HG02571 (cell line): Measurements from ENCODE around the gene SART1.
A peak's percentile ranks its signal among the peaks of the same experiment; 100 is the strongest.

Source experiments
- ATAC-seq: cut with Tn5 transposase; IDR thresholded peaks from one replicate; pipeline ENCODE4 v1.9.1; 2021; ENCODE audit warnings: mild to moderate bottlenecking, moderate library complexity; ENCODE audit not compliant: unreplicated experiment

SART1 gene

GRCh38 chr11:65961267-65962140 is at the start of gene SART1:
TSS of gene SART1 (plus strand) at chr11:65961734. CDS start at chr11:65961781, 47 bp downstream.
- ATAC-seq: peak; percentile 80

- no peak for ATAC-seq
These were observed 48.7 kb upstream of the SART1 start for GRCh38 chr11:65912845-65913244.

DNA sequence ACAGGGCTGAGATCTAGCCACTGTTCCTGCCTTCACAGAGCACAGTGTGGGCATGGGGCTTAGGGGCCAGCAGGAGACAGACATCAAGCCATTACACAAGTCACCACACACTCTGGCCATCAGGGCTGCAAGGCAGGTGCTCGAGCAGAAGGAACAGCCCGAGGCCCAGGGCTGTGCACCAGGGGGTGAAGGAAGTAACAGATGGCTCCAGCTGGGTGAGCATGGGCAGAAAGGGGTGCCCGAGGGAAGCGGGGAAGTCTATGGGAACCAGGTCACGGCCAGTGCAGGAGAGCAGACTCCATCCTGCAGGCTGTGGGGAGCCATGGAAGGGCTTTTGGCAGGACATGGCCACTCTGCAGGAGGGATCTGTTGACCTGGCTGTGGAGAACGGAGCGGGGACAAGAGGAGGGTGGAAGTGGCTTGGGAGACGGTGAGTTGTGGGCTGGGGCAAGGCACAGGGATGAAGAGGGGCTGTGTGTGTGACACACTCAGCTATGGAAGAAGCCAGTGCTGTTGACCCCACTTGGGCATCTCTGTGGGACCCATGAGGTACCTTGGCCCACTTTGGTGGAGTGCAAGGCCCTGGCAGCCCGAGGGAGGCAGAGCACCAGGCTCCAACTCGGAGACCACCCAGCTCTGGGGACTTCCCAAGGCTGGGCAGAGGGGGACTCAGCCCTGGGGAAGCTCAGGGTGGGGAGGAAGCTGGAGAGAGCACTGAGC is 46.3 kb upstream of the SART1 start:
- no peak for ATAC-seq

DNA sequence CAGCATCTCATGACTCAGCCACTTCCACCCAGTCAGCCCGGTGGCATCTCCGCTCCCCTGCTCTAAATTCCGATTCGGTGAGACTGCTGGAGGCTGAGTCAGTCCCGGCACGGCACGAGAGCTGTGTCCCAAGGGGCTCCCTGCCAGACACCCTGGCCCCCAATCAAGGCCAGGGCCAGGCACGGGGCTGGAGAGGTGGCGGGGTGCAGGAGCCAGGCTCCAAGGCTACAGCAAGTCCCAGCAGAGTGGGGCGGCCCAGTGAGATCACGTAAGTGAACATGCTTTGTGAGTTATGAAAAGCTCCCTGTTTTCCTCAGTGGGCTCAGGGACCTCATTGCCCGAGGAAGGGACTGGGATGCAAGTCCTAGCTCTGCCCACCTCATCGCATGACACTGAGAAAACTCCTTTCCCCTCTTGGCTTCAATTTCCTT is 45.7 kb upstream of the SART1 start:
- ATAC-seq: no peak

DNA sequence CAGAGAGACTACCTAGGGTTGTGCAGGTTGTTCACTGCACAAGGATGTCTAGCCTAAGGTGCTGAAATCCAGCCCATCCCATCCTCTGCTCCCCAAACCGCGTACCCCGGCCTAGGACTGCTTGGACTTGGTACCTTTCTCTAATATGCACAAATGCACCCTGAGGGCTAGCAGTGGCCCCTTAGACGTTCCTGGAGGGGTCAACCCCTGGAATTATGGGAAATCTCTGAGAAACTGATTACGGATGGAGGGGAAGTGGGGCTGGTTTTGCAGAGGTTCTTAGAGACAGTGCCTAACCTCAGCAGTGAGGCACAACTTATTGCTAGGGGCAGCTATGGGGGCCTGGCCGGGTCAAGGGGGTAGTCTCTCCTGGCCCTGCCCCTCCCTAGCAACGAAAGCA is 45.1 kb upstream of the SART1 start:
- ATAC-seq: no peak

DNA sequence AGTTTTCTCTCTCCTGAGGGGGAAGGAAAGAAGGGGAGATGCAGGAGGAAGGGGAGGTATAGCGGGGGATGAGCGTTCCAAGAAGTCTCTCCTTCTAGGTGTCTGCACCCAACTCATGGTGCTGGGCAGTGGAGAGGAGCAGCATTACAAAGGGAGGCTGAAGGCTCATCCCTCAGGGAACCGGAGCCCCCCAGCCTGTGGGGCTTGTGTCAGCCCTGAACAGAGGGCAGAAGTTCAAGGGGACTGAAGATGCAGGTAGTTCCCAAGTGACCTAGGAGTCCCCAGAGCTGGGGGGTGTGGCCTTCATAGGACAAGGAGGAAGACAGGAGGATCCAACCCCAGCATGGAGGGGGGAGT is 44.5 kb upstream of the SART1 start:
- ATAC-seq: no peak

DNA sequence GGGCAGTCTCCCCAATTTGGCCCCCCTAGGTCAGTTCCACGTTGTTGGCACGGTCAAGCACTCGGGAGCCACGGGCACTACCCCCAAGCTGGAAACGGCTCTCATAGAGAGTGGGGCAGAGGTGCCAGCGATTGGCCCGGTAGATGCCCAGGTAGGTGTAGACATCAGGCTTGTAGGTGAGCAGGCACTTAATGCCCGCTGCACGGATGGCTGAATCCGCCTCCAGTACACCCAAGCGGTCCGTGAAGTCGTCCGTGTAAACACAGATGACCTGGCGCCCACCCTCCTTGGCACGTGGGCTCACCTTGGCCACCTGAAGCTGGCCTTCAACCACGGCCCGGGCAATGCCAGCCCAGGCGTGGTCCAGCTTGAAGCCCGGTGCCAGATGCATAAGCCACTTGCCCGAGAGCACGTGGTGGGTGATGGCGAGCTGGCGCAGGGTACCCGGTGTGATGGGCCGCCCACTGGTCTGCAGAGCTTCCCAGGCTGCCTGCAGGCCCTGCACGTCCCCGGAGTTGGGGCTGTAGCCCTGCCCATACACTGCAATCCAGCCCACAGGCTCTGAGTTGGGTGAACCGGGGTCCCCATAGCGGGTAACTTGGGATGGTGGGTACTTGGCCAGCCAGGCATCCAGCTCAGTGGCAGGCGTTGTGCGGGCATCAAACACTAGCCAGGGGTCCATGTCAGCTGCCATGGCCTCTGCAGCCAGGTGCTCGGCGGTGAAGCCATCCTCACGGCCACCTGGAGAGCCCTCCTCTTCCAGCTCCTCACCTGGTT is 43.9 kb upstream of the SART1 start:
- no peak for ATAC-seq

DNA sequence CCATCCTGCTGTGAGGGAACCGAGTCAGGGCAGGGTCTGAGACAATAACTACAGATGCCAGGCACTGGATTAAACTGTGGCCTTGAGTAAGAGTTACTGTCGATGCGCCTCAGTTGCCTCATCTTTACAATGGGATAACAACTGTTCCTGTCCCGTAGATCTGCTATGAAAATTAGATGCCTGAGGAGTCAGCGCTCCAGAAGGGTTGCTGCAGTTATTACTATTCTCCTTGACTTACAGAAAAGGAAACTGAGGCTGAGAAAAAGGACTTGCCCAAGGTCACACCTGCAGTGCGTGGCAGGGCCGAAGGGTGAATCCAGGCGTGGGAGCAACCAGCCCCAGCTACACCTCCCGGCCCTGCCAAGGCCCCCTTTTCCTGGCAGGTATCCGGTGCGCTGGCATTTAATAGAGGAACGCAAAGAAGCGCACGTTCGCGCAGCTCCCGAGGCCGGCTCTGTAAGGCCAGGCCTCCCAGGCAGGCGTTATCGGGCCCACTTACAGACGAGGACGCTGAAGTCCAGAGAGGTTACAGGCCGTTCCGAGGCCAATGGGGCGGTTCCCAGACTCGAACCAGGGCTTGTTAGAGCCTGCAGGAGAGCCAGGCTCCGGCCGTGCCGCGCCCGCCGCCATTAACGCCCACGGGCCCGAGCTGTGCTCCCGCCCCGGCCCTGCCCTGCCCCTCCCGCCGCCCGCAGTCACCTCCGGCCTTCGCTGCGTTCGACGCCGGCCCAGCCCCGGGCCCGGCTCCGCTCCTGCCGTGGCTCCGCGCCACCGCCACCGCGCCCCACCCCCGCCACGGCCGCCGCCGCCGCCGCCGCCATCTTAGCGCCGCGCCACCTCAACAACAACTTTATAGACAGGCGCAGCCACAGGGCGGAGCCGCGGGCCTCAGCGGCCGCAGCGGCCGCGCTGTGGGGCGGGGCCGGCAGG is 43.1 kb upstream of the SART1 start, which contains the start of gene C11orf68:
Gene C11orf68, minus strand, starts transcription at position 852 of the 930 bp plus-strand sequence. Its CDS starts 31 bp downstream, at position 821.
- peak; percentile 53 for ATAC-seq

DNA sequence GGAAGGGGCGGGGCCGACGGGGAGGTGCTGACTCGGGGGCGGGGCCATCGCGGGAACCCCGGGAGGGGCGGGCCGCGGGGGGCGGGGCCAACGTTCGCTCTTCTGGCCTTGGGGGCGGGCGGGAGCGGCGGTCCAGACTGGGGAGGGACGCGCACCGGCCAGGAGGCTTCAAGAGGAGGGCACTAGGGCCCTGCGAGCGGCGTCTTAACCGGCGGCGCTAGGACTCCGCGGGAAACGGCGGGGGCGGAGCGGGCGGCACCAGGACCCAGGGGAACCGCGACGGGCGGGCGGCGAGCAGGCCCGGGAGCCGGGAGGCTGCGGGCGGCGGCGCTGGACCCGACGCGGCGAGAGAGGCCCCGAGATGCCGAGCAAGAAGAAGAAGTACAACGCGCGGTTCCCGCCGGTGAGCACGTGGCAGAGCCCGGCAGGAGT is 42.4 kb upstream of the SART1 start, which contains the start of gene DRAP1:
Gene DRAP1, plus strand, starts transcription at position 286 of the 432 bp plus-strand sequence. Its CDS starts 76 bp downstream, at position 362.
- peak; percentile 73 for ATAC-seq

DNA sequence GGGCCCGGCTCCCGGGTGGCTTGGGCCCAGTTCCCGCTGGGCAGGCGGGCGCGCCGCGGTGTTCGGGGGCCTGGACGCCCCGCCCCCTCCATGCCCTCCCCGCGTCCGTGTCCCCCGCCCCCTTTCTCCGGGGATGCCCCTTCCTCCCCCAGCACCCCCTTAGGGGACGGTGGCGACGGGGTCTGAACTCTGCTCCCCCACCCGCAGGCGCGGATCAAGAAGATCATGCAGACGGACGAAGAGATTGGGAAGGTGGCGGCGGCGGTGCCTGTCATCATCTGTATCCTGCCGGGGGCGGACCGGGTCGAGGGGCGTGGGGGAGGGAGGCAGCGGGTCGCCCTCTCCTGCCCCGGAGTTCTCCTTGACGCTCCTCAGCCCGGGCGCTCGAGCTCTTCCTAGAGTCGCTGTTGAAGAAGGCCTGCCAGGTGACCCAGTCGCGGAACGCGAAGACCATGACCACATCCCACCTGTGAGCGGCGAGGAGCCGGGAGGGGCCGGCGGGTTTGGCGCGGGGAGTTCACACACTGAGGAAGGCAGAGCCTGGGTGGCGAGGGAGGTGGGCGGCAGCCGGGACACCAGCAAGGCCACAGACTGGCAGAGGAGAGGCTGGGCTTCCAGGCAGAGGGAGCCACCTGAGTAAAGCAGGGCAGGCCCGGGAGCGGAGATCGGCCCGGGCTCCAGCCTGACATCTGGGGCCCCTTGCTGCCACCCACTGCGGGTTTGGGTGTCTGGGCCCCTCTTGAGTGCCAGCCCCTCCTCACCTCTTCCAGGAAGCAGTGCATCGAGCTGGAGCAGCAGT is 41.8 kb upstream of the SART1 start:
- peak; percentile 37 for ATAC-seq

GRCh38 chr11:65920372-65920802 is 41.1 kb upstream of the SART1 start:
- ATAC-seq: no peak

DNA sequence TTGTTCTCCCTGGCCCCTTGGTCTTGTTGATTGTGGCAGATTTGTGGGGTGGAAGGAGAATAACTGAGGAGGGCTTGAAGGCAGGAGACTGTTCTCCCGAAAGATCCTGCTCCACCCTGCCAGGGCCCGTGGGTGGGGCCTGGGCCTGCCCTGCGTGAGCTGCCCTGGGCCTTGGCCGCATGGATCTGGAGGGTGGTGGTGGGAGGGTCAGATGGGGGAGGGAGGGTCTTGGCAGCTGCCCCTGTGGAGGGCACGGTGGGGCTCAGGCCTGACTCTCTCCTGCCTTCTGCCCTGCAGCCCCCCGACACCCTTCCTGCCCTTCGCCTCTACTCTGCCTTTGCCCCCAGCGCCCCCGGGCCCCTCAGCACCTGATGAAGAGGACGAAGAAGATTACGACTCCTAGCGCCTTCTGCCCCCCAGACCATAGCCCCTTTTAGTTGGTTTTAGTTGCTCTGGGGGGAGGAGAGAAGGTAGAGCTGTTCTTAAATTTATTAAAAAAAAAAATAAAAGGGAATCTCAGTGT is 40.4 kb upstream of the SART1 start:
- no peak for ATAC-seq

DNA sequence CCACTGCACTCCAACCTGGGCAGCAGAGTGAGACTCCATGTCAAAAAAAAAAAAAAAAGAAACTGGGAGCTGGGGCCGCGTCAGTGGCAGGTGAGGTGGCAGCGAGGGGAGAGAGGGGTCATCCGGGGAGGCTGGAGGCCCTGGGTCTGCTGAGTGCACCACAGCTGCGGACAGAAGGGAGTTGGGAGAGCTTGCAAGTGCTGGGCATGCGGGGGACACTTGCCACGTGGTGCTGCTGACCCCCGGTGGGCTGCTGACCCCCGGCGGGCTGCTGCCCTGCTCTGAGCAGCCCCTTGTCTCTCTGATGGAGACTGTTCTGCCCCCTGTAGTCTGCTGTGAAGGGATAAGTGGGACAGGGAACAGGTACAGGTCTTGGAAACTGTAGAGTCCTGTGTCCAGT is 39.7 kb upstream of the SART1 start:
- ATAC-seq: no peak

DNA sequence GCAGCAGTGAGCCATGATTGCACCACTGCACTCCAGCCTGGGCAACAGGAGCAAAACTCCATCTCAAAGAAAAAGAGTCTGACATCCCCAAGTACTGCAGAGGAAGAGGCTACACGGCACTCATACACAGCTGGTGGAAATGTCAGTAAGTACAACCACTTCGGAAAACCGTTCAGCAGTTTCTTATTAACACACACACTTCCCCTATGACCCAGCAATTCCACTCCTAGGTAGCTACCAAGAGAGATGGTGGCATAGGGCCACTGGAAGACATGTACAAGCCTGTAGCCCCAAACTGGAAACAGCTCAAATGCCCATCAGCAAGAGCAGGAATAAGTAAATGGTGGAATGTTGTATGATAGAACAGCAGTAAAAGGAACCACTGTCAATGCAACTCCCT is 39.0 kb upstream of the SART1 start:
- ATAC-seq: no peak

- ATAC-seq: no peak
These were observed 36.1 kb upstream of the SART1 start for GRCh38 chr11:65925397-65925796.

GRCh38 chr11:65927904-65928397 is 33.6 kb upstream of the SART1 start:
- ATAC-seq: peak; percentile 68

DNA sequence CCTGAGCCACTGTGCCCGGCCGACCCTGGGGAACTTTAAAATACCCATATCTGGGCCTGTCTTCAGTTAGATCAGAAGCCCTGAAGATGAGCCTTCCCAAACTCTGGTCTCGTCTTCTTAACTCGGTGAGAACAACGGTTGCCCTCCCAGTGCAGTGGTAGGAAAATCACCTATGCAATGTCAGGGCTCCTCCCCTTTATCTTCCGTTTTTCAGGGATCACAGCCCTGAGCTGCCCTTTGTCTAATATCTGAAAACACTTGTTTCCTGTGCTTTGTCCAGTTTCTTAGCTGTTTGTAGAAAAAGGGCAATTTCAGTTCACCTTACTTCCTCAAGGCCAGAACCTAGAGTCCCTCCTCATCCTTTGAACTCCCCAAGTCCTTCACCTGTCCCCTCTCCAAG is 32.9 kb upstream of the SART1 start:
- no peak for ATAC-seq

GRCh38 chr11:65931773-65932557 is 29.6 kb upstream of the SART1 start:
- no peak for ATAC-seq
